ENCODE data around the gene NSUN2.

Gene NSUN2

DNA sequence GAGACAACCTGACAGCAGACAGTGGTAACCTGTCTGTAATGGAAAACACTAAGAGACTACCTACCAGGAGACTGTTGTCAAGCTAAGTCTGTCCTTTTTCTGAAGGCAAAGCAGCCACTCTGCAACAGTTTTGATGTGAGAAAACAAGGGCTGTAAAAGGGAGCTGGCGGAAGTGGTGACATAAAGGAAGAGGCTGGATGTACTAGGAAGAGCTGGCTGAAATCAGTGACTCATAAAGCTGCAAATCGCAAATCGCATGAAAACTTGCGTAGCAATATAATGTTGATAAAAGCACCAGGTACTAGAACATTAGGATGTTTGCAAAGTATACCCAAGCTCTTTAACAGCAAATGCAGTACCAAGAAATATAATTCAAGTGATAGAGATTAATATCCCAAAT lies 1.4 kb downstream of the NSUN2 start:
- H2BK5ac ChIP-seq (ENCODE audit: low read depth, low read length, poor library complexity, severe bottlenecking), result no peak overlapping the region
- no peak overlapping the region for H3K27ac ChIP-seq (ENCODE audit: low read length, poor library complexity, severe bottlenecking)
- H4K91ac ChIP-seq (ENCODE audit: low read length), result no peak overlapping the region
- H3K18ac ChIP-seq (ENCODE audit: low read depth in 1 of 2, low read length in 2 of 2), result no peak overlapping the region
- H2AK5ac ChIP-seq (ENCODE audit: low read length, severe bottlenecking), result no peak overlapping the region
- H3K14ac ChIP-seq (ENCODE audit: low read length in 2 of 2), result no peak overlapping the region
- no peak overlapping the region for H3K4ac ChIP-seq (ENCODE audit: low read depth in 1 of 2, low read length in 2 of 2)
- no peak overlapping the region for H2BK15ac ChIP-seq (ENCODE audit: low read depth, poor library complexity, severe bottlenecking)
- no peak overlapping the region for H2BK120ac ChIP-seq (ENCODE audit: low read depth, low read length)
- H2BK12ac ChIP-seq (ENCODE audit: low read length in 2 of 2), result no peak overlapping the region
- peak overlapping the region; percentile 100 for H3K9ac ChIP-seq (ENCODE audit: low read length)
- peak overlapping the region in 1 of 2 experiments; percentile 93 for H3K4me3 ChIP-seq (ENCODE audit: insufficient read depth in 1 of 2, low read depth in 1 of 2, low read length in 2 of 2)
- peaks cover 20 to 52% of the 10 kb centered on the region in 2 experiments for H3K36me3 ChIP-seq (ENCODE audit: control insufficient read depth in 1 of 2, insufficient read depth in 2 of 2, low read depth in 1 of 2, low read length in 2 of 2)
- H3K4me2 ChIP-seq (ENCODE audit: low read length, poor library complexity, severe bottlenecking), result no peak overlapping the region
- no peaks in the 10 kb centered on the region for H3K9me3 ChIP-seq (ENCODE audit: control insufficient read depth, low read length)
- no peak overlapping the region for H4K8ac ChIP-seq (ENCODE audit: low read length)
- peaks cover 14% of the 10 kb centered on the region for H3K79me1 ChIP-seq (replicated peaks; ENCODE audit: low read length, poor library complexity, severe bottlenecking)
- peak; percentile 12 for DNase-seq
- H3K4me1 ChIP-seq (ENCODE audit: control insufficient read depth, insufficient read depth, low read depth, low read length), result peaks cover 5% of the 10 kb centered on the region
- H3K27me3 ChIP-seq (ENCODE audit: control insufficient read depth in 1 of 2, insufficient read depth in 1 of 2, low read length in 2 of 2), result no peaks in the 10 kb centered on the region
- WGBS, result 87% methylated on average over 3 of the region's 4 CpGs
- peak overlapping the region in 1 of 2 experiments; percentile 24 for H3K23ac ChIP-seq (ENCODE audit: low read length in 2 of 2)
- no peak overlapping the region for H2AFZ ChIP-seq (ENCODE audit: low read depth, low read length)

DNA sequence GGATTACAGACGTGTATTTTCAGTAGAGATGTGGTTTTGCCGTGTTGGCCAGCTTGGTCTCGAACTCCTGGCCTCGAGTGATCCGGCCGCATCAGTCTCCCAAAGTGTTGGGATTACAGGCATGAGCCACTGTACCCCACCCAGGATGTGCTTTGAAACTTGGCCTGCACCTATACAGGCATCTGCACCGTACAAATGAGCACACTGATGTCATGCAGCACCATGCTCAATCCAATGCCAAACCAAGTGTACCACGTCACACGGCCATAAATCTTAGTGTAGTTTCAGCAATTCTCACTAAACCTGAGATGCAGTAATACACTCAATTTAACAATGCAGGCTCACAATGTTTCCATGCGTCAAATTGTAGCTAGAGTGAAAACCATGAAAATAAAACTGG lies 6.3 kb downstream of the NSUN2 start:
- no peak overlapping the region for H4K91ac ChIP-seq (ENCODE audit: low read length)
- no peak overlapping the region for H3K9ac ChIP-seq (ENCODE audit: low read length)
- no peak overlapping the region for H2BK12ac ChIP-seq (ENCODE audit: low read length in 2 of 2)
- no peak overlapping the region for H3K14ac ChIP-seq (ENCODE audit: low read length in 2 of 2)
- H3K23ac ChIP-seq (ENCODE audit: low read length in 2 of 2), result no peak overlapping the region
- H2BK120ac ChIP-seq (ENCODE audit: low read depth, low read length), result no peak overlapping the region
- no peak overlapping the region for H2BK15ac ChIP-seq (ENCODE audit: low read depth, poor library complexity, severe bottlenecking)
- H2AK5ac ChIP-seq (ENCODE audit: low read length, severe bottlenecking), result no peak overlapping the region
- no peak overlapping the region for H3K27ac ChIP-seq (ENCODE audit: low read length, poor library complexity, severe bottlenecking)
- H3K27me3 ChIP-seq (ENCODE audit: control insufficient read depth in 1 of 2, insufficient read depth in 1 of 2, low read length in 2 of 2), result no peaks in the 10 kb centered on the region
- H3K18ac ChIP-seq (ENCODE audit: low read depth in 1 of 2, low read length in 2 of 2), result no peak overlapping the region
- no peaks in the 10 kb centered on the region for H3K9me3 ChIP-seq (ENCODE audit: control insufficient read depth, low read length)
- no peak overlapping the region for H4K8ac ChIP-seq (ENCODE audit: low read length)
- WGBS, result 89% methylated on average over 10 of the region's 10 CpGs
- no peak overlapping the region for H3K4me3 ChIP-seq (ENCODE audit: insufficient read depth in 1 of 2, low read depth in 1 of 2, low read length in 2 of 2)
- H3K36me3 ChIP-seq (ENCODE audit: control insufficient read depth in 1 of 2, insufficient read depth in 2 of 2, low read depth in 1 of 2, low read length in 2 of 2), result peaks cover 36 to 99% of the 10 kb centered on the region in 2 experiments
- peaks cover 20% of the 10 kb centered on the region for H3K79me1 ChIP-seq (replicated peaks; ENCODE audit: low read length, poor library complexity, severe bottlenecking)
- no peak overlapping the region for H2BK5ac ChIP-seq (ENCODE audit: low read depth, low read length, poor library complexity, severe bottlenecking)
- H3K4me2 ChIP-seq (ENCODE audit: low read length, poor library complexity, severe bottlenecking), result no peak overlapping the region
- no peak overlapping the region for H2AFZ ChIP-seq (ENCODE audit: low read depth, low read length)
- no peak overlapping the region for H3K4ac ChIP-seq (ENCODE audit: low read depth in 1 of 2, low read length in 2 of 2)
- H3K4me1 ChIP-seq (ENCODE audit: control insufficient read depth, insufficient read depth, low read depth, low read length), result peaks cover 2% of the 10 kb centered on the region
- DNase-seq, result no peak

DNA sequence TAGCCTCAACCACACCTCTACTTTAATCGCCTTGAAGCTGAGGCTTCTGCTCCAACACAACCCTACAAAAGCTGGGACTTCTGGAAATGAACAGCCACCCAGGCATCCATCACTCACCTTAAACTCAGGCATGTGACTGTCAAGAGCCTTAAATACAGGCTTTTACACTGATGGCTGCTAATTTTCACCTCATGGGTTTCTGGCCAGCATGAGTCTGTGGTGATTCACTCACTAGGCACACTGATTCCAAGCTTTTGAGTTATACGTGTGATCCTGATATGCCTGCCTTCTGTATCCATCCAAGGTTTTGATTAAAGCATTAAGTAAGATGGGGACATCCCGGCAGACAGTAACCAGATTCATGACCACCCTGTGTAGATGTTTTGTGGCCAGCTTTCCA lies 8.9 kb downstream of the NSUN2 start:
- Histone ChIP-seq H3K18ac (ENCODE audit: low read depth in 1 of 2, low read length in 2 of 2) (no peak overlapping the region), H3K4me1 (ENCODE audit: control insufficient read depth, insufficient read depth, low read depth, low read length) (no peaks in the 10 kb centered on the region), H3K36me3 (ENCODE audit: control insufficient read depth in 1 of 2, insufficient read depth in 2 of 2, low read depth in 1 of 2, low read length in 2 of 2) (peaks cover 38 to 99% of the 10 kb centered on the region in 2 experiments), H2BK120ac (ENCODE audit: low read depth, low read length) (no peak overlapping the region), H3K27me3 (ENCODE audit: control insufficient read depth in 1 of 2, insufficient read depth in 1 of 2, low read length in 2 of 2) (no peaks in the 10 kb centered on the region), H3K9me3 (ENCODE audit: control insufficient read depth, low read length) (no peaks in the 10 kb centered on the region), H2AK5ac (ENCODE audit: low read length, severe bottlenecking) (no peak overlapping the region), H2AFZ (ENCODE audit: low read depth, low read length) (no peak overlapping the region), H3K23ac (ENCODE audit: low read length in 2 of 2) (no peak overlapping the region), H3K79me1 (replicated peaks; ENCODE audit: low read length, poor library complexity, severe bottlenecking) (peaks cover 27% of the 10 kb centered on the region), H3K27ac (ENCODE audit: low read length, poor library complexity, severe bottlenecking) (no peak overlapping the region), H2BK5ac (ENCODE audit: low read depth, low read length, poor library complexity, severe bottlenecking) (no peak overlapping the region), H3K14ac (ENCODE audit: low read length in 2 of 2) (no peak overlapping the region), H2BK12ac (ENCODE audit: low read length in 2 of 2) (no peak overlapping the region), H3K4me3 (ENCODE audit: insufficient read depth in 1 of 2, low read depth in 1 of 2, low read length in 2 of 2) (no peak overlapping the region), H3K9ac (ENCODE audit: low read length) (peak overlapping the region; percentile 5), H2BK15ac (ENCODE audit: low read depth, poor library complexity, severe bottlenecking) (no peak overlapping the region), H3K4me2 (ENCODE audit: low read length, poor library complexity, severe bottlenecking) (no peak overlapping the region), H4K8ac (ENCODE audit: low read length) (no peak overlapping the region), H3K4ac (ENCODE audit: low read depth in 1 of 2, low read length in 2 of 2) (no peak overlapping the region), H4K91ac (ENCODE audit: low read length) (no peak overlapping the region)
- no peak for DNase-seq
- 71% methylated on average over 3 of the region's 3 CpGs for WGBS

DNA sequence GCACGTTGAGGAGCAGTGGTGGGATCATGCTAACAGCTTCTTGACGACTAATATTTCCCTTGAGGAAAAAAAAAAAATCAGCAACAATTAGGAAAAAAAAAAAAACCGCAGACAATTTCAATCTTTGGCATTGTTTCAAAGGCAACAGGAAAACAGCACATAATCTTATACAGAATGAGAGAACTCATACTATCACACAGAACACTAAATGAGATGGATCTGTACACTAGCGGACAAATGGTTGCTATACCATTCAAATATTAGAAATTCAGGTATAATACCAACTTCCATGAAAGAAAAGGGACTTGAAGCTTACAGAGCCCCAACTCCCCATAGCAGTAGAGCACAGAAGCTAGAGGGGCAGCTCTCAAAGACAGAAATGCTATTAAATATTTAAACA lies 9.6 kb downstream of the NSUN2 start:
- Histone ChIP-seq H3K79me1 (replicated peaks; ENCODE audit: low read length, poor library complexity, severe bottlenecking) (peaks cover 30% of the 10 kb centered on the region), H2AK5ac (ENCODE audit: low read length, severe bottlenecking) (no peak overlapping the region), H3K4me2 (ENCODE audit: low read length, poor library complexity, severe bottlenecking) (no peak overlapping the region), H3K36me3 (ENCODE audit: control insufficient read depth in 1 of 2, insufficient read depth in 2 of 2, low read depth in 1 of 2, low read length in 2 of 2) (peaks cover 34 to 99% of the 10 kb centered on the region in 2 experiments), H3K4me3 (ENCODE audit: insufficient read depth in 1 of 2, low read depth in 1 of 2, low read length in 2 of 2) (no peak overlapping the region), H3K27ac (ENCODE audit: low read length, poor library complexity, severe bottlenecking) (no peak overlapping the region), H4K8ac (ENCODE audit: low read length) (no peak overlapping the region), H2BK12ac (ENCODE audit: low read length in 2 of 2) (no peak overlapping the region), H4K91ac (ENCODE audit: low read length) (no peak overlapping the region), H3K4ac (ENCODE audit: low read depth in 1 of 2, low read length in 2 of 2) (no peak overlapping the region), H3K27me3 (ENCODE audit: control insufficient read depth in 1 of 2, insufficient read depth in 1 of 2, low read length in 2 of 2) (no peaks in the 10 kb centered on the region), H2BK120ac (ENCODE audit: low read depth, low read length) (no peak overlapping the region), H3K9me3 (ENCODE audit: control insufficient read depth, low read length) (no peaks in the 10 kb centered on the region), H2BK15ac (ENCODE audit: low read depth, poor library complexity, severe bottlenecking) (no peak overlapping the region), H2AFZ (ENCODE audit: low read depth, low read length) (no peak overlapping the region), H3K9ac (ENCODE audit: low read length) (no peak overlapping the region), H3K23ac (ENCODE audit: low read length in 2 of 2) (no peak overlapping the region), H3K18ac (ENCODE audit: low read depth in 1 of 2, low read length in 2 of 2) (no peak overlapping the region), H3K4me1 (ENCODE audit: control insufficient read depth, insufficient read depth, low read depth, low read length) (no peaks in the 10 kb centered on the region), H2BK5ac (ENCODE audit: low read depth, low read length, poor library complexity, severe bottlenecking) (no peak overlapping the region), H3K14ac (ENCODE audit: low read length in 2 of 2) (no peak overlapping the region)
- 79% methylated on average over 4 of the region's 4 CpGs for WGBS
- DNase-seq, result no peak

Data from mesenchymal stem cell (in vitro differentiated cells and primary cell).